Activated CD4-positive, alpha-beta T cell treated with anti-CD3 and anti-CD28 coated beads, Interleukin-2, Interleukin-6, amounts not matched to agents 100 ng/mL and 50 ng/mL, durations not matched to agents 16 hours and 8 hours (primary cell): ENCODE measurements around the gene TMEM178B.
"Not testable (repeated sequence)": the region's sequence is repeated elsewhere in the genome, so short reads cannot be mapped to it uniquely, and the experiment has no call there.

Experiments
- DNase-seq: peaks from one replicate; pipeline ENCODE4 v3.0.0-alpha.2; 2020

The TMEM178B gene

GRCh38 chr7:141074162-141074991, 513 bp downstream of the TMEM178B start:
- DNase-seq, result peak; percentile 40

DNA sequence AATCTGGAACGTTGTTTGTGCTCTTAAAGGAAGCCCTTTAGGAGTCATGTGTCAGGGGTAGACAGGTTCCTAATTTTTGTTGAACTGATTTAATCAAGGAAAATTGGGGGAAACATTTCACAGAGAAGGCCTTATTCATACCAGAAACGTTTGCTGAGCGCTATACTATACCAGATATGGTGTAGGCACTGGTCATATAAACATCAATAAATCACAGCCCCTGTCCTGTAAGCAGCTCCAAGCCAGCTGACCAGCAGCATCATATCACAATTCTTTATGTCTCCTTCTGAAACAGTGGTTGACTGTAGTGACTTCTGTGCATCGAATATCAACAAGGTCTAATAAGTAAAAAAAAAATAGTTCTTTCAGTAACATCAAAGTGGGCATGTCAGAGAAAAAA, 1.1 kb downstream of the TMEM178B start:
- DNase-seq, result no peak

DNA sequence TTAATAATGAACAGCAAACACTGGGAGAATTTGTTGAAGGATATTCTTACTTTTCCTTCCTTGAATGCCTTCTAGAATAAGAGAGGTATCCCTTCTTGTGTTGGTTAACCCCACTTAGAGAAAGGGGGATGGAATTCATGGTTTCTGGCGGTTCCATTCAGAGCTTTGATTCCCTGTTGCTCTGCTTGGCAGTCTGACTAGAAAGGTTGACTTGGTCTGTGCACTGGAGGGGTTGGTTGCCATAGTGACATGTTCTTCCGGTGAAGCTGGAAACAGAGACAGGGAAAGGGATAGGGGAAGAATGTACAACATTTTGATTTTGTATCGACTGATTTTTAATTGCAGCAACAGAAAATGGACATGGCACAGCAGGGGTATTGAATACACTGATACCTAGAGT, 2.5 kb downstream of the TMEM178B start:
- DNase-seq, result no peak

DNA sequence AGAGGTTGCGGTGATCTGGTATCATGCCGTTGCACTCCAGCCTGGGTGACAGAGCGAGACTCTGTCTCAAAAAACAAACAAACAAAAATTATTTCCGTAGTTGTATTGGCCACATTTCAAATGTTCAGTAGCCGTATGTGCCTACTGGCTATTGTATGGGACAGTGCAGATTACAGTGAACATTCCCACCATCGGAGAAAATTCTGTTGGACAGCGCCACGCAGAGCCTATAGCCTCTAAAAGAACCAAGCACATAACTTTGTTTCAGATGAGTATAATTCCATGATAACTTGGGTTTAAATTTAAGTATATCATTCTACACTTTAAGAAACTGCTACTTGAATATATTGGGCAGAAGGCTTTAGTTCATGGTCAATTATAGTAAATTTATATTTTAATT, 5.4 kb downstream of the TMEM178B start:
- no peak for DNase-seq

- DNase-seq, result not testable (repeated sequence)
Observed at GRCh38 chr7:141089490-141089889, 15.6 kb downstream of the TMEM178B start.

DNA sequence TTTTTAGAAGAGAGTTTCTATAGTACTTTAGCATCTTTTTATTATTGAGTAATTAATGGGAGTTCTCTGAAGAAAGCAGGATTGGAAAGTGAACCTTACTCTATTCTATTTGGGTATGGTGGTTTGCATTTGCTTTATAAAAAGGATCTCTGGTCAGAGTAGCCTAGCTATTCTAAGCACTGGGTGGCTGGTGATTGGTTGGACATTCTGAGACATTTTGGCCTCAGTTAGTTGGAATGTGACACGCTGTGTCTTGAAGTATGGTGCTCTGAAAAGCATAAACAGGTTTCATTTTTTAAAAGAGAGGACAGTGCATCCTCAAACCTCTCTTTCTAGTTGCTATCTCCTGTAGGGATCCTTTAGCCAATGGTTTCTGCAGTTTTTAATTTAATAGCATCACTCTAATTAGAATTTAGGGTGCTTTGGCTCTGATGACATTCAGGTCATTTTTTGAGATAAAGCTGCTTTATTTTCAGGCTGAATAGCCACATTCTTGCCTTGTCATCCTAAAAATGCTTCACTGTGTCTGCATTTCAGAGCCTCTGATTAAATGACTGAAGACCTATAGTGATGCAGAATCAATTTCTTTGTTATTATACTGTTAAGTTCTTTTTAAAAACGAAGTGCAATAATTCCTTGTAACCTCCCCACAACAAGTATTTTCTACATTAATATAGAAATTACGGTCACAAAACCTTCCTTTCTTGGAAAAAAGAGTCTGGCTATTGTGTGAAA, 20.6 kb downstream of the TMEM178B start:
- no peak for DNase-seq

DNA sequence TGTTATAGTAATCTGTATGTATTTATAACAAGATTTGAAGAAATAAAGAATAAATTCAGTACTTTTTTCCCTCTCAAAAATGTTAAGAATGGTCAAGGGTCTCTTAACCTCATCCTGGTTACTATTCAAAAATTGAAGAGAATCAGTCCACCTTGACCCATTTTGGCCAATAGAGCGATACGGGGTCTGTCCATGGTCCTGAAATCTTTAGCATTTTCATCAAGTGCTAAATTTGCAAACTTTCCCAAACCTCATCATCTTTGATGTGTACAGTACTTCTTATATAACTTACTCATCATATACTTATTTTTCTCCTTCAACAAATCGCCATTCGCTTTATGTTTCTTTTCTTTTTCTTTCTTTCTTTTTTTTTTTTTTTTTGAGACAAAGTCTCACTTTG, 23.6 kb downstream of the TMEM178B start:
- DNase-seq, result no peak

DNA sequence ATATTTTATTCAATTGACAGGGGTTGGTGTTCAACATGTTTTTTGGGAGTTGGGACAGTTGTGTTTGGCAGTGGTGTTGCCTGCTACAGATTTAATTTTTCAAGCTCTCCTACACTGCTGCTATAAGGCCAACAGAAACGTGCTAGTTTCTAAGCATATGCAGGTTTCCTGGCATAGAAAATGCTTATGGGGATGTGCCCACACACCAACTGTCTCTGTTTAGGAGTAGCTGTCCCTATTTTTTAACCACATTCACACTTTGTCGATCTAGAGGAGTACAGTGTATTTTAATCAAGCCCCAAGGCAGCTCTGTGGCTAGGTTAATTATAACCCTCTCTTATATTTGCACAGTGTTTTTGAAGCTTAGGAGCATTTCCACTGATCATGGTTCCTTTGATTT, 28.6 kb downstream of the TMEM178B start:
- no peak for DNase-seq

DNA sequence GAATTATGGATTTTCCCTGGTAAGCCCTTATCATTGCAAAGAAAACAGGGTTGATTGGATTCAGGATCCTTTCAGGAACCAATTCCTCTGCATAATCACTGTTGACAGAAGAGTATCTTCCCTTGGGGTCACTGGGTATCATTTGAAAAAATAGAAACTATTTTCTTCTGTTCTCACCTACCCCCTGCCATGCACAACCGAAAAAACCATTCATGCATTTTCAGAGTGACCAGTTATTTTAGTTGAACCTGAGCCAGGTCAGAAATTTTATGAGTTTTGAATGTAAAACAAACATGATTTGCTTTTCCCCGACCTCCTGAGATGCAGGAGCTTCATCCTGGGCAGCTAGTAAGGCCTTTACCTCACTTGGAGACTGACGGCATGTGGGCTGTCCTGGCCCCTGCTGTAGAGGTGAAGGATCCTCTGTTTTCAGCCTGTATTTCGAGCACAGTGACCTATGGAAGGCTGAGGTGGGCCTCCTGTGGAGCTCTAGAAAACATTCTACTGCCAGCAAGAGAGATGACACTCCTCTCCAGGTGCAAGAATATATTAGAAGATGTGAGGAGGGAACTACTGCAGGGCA, 30.1 kb downstream of the TMEM178B start:
- DNase-seq, result no peak

GRCh38 chr7:141113131-141113530, 39.3 kb downstream of the TMEM178B start:
- DNase-seq, result no peak

DNA sequence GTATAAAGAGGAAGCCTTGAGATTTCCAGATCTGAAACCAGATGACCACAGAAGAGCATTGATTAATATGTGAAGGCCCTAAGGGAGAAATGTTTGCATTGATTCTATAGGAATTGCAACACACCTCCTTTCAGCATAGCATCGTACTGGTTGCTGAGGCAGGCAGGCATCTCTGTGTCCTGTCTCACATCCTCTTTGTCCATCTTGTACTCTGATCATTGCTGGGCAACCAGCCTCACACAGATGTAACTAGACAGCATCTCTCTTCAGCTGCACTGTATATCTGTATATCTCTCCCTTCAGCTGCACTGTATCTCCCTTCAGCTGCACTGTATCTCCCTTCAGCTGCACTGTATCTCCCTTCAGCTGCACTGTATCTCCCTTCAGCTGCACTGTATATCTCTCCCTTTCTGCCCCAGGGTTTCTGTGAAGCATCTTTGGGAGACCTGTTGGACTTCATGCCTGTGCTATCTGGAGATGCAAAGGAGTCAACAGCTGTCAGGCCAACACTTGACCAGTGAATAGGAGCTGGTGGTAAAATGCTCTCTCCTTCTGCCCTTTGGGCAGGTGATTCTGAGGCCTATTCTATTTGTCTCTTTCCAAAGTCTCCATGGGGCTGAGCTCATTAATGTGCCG, 40.3 kb downstream of the TMEM178B start:
- no peak for DNase-seq

GRCh38 chr7:141115965-141116364, 42.1 kb downstream of the TMEM178B start:
- DNase-seq, result no peak

DNA sequence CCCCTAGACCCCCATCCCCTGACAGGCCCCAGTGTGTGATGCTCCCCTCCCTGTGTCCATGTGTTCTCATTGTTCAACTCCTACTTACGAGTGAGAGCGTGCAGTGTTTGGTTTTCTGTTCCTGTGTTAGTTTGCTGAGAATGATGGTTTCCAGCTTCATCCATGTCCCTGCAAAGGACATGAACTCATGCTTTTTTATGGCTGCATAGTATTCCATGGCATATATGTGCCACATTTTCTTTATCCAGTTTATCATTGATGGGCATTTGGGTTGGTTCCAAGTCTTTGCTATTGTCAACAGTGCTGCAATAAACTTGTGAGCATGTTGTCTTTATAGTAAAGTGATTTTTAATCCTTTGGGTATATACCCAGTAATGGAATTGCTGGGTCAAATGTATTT, 42.8 kb downstream of the TMEM178B start:
- not testable (repeated sequence) for DNase-seq

GRCh38 chr7:141118767-141119166, 44.9 kb downstream of the TMEM178B start:
- DNase-seq, result no peak

DNA sequence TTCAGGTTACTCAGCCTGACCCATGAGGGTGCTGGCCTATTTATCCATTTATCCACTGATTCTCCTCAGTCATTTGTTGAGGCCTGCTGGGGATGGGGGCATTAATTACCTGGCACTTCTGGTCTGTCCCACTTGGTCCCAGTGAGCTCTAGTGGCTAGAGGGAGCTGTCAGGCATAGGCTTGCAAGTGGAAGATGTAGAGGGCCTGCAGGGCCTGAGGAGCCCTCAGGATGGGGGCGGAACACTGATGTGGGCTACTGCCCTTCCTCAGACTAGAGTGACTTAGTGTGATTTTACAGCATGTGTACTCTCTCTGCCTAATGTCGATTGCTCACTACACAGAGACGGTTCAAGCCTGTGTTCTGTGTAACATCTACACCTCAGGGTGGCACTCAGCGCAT, 45.3 kb downstream of the TMEM178B start:
- no peak for DNase-seq

GRCh38 chr7:141122736-141123135, 48.9 kb downstream of the TMEM178B start:
- no peak for DNase-seq

DNA sequence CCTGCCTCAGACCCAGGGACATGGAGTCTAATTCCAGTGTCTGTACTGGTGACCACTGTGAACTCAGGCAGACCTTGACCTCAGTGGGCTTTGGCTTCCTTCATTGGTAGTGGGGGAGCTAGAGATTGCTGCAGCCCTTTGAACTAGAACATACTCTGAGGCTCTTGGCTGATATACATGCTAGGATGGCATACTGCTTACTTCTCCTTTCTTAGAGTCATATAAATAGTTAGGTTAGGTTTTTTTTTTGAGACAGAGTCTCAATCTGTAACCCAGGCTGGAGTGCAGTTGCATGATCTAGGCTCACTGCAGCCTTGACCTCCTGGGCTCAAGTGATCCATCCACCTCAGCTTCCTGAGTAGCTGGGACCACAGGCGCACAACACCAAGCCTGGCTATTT, 49.7 kb downstream of the TMEM178B start:
- DNase-seq, result no peak

- DNase-seq, result no peak
Observed at GRCh38 chr7:141126107-141126506, 52.2 kb downstream of the TMEM178B start.

DNA sequence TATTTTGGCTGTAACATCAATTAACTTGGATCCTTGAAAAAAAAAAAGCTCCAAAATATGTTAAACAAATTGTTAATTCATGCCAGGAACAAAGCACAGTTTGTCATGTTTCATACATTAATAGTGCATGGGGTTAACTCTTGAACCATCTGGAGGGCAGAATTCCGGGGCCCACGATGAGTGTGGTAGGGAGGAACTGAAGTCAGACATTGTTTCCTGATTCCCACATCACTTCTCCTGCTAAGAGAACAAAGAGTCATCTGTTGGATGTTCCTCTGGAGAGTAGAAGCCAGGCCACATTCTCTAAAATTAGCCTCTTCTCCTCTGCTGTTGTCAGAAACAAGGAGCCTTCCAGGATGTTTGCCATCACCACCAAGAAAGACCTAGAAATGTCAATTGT, 54.6 kb downstream of the TMEM178B start:
- no peak for DNase-seq

GRCh38 chr7:141128931-141129330, 55.1 kb downstream of the TMEM178B start:
- no peak for DNase-seq

DNA sequence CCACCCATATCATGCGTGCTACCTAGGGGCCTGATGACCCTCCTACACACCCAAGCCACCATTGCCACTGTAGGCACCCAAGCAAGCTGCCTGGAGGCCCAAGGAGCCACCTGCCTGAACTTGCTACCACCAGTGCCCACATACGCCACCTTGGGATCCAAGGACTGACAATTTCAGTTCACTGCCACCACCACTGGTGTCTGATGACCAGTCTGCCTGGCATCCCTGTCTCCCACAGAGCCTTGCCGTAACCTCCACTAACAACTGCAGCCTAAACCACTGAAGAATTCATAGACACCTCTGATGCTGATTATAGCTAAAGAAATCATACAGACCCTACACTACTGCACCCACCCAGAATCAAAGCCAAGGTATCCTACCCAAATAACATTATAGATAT, 58.8 kb downstream of the TMEM178B start:
- no peak for DNase-seq

DNA sequence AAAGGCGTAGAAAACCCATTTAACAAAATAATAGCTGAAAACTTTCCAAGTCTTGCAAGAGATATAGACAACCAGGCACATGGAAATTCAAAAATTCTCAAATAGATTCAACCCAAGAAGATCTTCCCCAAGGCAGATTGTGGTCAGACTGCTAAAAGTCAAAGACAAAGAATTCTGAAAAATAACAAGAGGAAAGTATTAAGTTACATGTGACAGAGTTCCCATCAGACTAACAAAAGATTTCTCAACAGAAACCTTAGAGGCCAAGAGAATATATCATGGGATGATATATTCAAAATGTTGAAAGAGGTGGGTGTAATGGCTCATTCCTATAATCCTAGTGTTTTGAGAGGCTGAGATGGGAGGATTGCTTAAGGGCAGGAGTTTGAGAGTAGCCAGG, 59.8 kb downstream of the TMEM178B start:
- no peak for DNase-seq

DNA sequence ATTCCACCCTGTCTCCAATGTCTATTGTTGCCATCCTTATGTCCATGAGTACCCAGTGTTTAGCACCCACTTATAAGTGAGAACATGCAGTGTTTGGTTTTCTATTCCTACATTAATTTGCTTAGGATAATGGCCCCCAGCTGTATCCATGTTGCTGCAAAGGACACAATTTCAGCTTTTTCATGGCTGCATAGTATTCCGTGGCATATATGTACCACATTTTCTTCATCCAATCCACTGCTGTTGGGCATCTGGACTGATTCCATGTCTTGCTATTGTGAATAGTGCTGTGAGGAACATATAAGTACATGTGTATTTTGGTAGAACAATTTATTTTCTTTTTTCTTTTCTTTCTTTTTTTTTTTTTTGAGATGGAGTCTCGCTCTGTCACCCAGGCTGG, 68.2 kb downstream of the TMEM178B start:
- DNase-seq, result no peak
